PFSK-1 (cell line): ENCODE data around the gene GRID2IP.

Experiments used
- POLR2AphosphoS5 ChIP-seq: IDR thresholded peaks from 2 replicates; pipeline ENCODE4 v1.6.1; 2012; ENCODE audit warnings: low read depth, mild to moderate bottlenecking, control low read depth, low read length, moderate library complexity
- REST ChIP-seq, 2 experiments: IDR thresholded peaks; 2 replicates each; pipeline versions ENCODE4 v1.6.1 to v1.8.0; 2011 to 2012; ENCODE audit warnings: low read depth in 2 of 2, low read length in 2 of 2, control low read depth in 1 of 2, inconsistent platforms in 1 of 2, mild to moderate bottlenecking in 1 of 2, moderate library complexity in 1 of 2; ENCODE audit not compliant: insufficient read depth in 1 of 2

DNA sequence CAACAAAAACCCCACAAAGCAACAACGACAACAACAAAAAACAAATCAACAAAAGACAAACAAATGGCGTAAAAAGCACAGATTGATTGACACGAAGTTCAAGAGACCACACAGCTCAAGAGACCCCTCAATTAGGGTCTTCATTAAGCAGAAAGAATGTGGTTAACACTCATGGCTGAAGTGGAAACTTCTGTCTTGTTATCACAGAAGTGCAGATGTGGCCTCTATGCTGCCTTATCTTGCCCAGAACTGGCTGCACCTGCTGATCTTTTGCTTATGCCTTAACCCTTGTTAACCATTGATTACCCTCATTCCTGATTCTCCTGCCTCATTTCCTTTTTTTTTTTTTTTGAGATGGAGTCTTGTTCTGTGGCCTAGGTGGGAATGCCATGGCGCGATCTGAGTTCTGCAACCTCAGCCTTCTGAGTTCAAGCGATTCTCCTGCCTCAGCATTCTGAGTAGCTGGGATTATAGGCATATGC is 100.0 kb downstream of the GRID2IP start:
- TF ChIP-seq POLR2AphosphoS5, result no peak
- no peak for TF ChIP-seq REST (IDR thresholded peaks at IDR 0.05; ENCODE audit: insufficient read depth in 1 of 2, low read depth in 2 of 2, low read length in 2 of 2)
